Mucosa of descending colon (tissue), 3 donors: ENCODE results near the gene MBD3. TPM values are rescaled to one million over a fixed set of nuclear protein-coding genes. Genes with fewer than 3 reads are reported as not detected.

Experiments used
- ATAC-seq: fragments of 200-7000 bp; cut with Tn5 transposase; one replicate; pipeline ENCODE4 v1.9.1; 2020; ENCODE audit warnings: mild to moderate bottlenecking, moderate library complexity
- DNase-seq, 3 donors: peaks; one replicate each; pipeline ENCODE4 v3.0.0-alpha.2; 2020
- H3K36me3 ChIP-seq: fragments of 200-600 bp; one replicate; pipeline ENCODE4 v1.8.0; 2021; ENCODE audit warnings: low read depth, mild to moderate bottlenecking
- H3K4me1 ChIP-seq: fragments of 200-600 bp; one replicate; pipeline ENCODE4 v1.8.0; 2021; ENCODE audit warnings: low read depth, mild to moderate bottlenecking
- H3K4me3 ChIP-seq: fragments of 200-600 bp; one replicate; pipeline ENCODE4 v1.8.0; 2021; ENCODE audit warnings: mild to moderate bottlenecking
- H3K9me3 ChIP-seq: fragments of 200-600 bp; one replicate; pipeline ENCODE4 v1.8.0; 2021; ENCODE audit warnings: mild to moderate bottlenecking
- intact Hi-C, 2 donors: fragments of 100-400 bp; cut with DNase I in 1 of 2; cut with micrococcal nuclease in 1 of 2; formaldehyde crosslinking; loops; one replicate each; pipeline versions ENCODE4 v1.11.0 to v1.11.1; 2022; cut with DNase I, micrococcal nuclease
- total RNA-seq, 3 donors: library from RNA; stranded (reverse); fragmentation: NEBNext Ultra II Directional in 2 of 3; extraction: Animal tissue kit (Norgen Biotek cat#: 25700) in 2 of 3; gene quantifications; one replicate each; pipeline versions ENCODE4 v1.2.1 to v1.2.4, GENCODE V29; 2021 to 2023
- TF ChIP-seq, protein P1 (sequence below): fragments of 200-600 bp; IDR thresholded peaks from one replicate; pipeline ENCODE4 v1.8.0; 2022; ENCODE audit warnings: antibody characterized with exemption, mild to moderate bottlenecking
- donor health status: DM: no; HTN: no; CAD: no; lungs with moderate emphysema.
- donor health status: DM: no; HTN: no; CAD: no.
- donor health status: DM: no; HTN: yes; CAD: no.

The MBD3 gene
- total RNA-seq, 3 donors from 2014 or later: 54.1 to 78.2 (median 54.2) TPM

DNA sequence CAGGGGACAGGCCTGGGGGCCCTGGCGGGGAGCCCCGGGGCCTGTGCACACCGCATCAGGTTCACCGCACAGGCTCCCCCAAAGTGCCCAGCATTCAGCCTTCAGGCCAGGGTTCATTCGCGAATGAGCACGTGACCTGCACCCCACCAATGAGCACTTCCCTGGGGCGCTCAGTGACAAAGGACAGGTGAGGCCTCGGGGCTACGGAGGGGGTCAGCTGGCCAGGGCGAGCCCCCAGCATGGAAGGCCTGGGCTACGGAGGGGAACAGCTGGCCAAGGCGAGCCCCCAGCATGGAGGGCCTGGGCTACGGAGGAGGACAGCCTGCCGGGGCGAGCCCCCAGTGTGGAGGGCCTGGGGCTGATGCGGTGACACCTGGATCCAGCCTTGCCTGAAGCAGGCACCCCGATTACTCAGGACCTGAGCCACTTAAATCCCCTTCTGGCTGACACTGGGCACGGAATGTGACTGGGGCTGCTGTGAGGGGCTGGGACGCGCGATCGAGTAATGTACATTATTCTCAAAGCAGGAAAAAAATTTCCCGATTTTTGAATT, 36.7 kb upstream of the MBD3 start:
- no peaks in the 10 kb centered on the region for H3K36me3 ChIP-seq
- no peak overlapping the region for H3K4me3 ChIP-seq
- H3K9me3 ChIP-seq: no peaks in the 10 kb centered on the region
- DNase-seq (no peak), ATAC-seq (no peak)
- TF ChIP-seq, protein P1, sequence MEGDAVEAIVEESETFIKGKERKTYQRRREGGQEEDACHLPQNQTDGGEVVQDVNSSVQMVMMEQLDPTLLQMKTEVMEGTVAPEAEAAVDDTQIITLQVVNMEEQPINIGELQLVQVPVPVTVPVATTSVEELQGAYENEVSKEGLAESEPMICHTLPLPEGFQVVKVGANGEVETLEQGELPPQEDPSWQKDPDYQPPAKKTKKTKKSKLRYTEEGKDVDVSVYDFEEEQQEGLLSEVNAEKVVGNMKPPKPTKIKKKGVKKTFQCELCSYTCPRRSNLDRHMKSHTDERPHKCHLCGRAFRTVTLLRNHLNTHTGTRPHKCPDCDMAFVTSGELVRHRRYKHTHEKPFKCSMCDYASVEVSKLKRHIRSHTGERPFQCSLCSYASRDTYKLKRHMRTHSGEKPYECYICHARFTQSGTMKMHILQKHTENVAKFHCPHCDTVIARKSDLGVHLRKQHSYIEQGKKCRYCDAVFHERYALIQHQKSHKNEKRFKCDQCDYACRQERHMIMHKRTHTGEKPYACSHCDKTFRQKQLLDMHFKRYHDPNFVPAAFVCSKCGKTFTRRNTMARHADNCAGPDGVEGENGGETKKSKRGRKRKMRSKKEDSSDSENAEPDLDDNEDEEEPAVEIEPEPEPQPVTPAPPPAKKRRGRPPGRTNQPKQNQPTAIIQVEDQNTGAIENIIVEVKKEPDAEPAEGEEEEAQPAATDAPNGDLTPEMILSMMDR: no peak
- H3K4me1 ChIP-seq: peaks cover 10% of the 10 kb centered on the region
- intact Hi-C loops: no loop called here

DNA sequence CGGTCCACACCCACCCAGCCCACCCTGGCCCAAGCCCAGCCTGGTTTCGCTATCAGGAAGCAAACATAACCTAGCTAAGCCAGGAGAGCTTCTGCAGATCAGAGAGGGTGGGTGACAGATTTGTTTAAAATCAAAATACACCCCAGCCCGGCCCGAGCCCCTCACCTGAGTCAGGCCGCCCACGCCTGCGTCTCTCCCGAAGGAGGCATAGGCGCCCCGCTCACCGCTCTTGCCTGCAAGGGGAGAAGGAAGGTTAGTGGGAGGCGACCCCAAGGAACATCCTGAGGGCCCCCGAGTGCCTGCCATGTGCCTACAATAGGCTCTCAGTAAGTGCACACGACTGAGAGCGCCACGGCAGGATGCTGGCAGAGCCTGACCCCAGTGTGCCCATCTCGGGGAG, 34.5 kb upstream of the MBD3 start:
- no peaks in the 10 kb centered on the region for H3K36me3 ChIP-seq

DNA sequence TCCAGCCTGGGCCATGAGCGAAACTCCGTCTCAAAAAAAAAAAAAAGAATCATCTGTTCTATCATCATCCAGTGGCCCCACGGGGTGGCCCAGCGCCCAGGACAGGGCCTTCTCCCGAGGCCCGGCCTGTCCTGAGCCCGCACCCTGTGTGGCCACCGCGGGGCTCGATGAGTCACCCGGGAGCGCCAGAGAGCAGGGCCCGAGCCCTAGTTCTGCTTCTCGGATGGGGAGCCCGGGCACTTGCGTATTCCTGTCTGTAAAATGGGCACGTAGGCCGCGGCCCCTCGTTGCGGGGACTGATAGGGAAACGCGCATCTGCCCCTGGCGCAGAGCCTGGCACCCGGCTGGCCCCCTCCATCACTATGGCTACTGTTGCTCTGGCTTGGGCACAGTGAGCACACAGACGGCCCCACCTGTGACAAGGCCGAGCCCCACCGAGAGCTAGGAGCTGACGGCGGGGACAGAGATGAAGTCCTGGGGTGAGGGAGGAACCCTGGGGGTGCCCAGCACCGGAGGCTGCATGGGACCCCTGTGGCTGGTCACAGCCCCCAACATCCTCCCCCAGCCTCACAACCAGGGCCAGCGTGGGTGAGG, 33.8 kb upstream of the MBD3 start:
- H3K36me3 ChIP-seq: no peaks in the 10 kb centered on the region
- no peaks in the 10 kb centered on the region for H3K4me1 ChIP-seq
- no peaks in the 10 kb centered on the region for H3K9me3 ChIP-seq
- TF ChIP-seq, protein P1: no peak
- DNase-seq: no peak
- no peak overlapping the region for H3K4me3 ChIP-seq
- no peak for ATAC-seq
- intact Hi-C loops: no loop called here

More for the DNA sequence above, 34.5 kb upstream of the MBD3 start:
- TF ChIP-seq, protein P1: no peak
- intact Hi-C loops: no loop called here
- DNase-seq (no peak), ATAC-seq (no peak)
- no peaks in the 10 kb centered on the region for H3K4me1 ChIP-seq
- H3K9me3 ChIP-seq: no peaks in the 10 kb centered on the region
- H3K4me3 ChIP-seq: no peak overlapping the region

DNA sequence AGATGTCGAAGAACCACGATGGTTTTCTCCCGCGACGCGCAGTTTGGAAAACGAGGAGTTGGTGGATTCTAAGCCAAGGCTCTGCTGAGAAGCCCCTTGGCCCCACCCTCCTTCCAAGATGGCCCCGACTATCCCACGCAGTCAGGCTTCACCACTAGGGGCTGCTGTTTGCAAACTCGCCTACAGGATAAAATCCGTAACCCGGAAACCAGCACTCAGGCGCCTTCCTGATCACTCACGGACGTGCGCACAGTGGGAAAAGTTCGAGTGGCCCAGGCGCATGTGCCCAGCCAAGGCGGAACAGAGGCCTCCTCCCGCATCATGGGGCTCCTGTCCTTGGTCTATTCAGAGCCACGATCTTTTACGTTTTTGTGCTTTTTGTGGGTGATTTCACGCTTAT, 31.8 kb upstream of the MBD3 start:
- intact Hi-C loops: no loop called here
- Histone ChIP-seq H3K4me3 (no peak overlapping the region), H3K4me1 (no peaks in the 10 kb centered on the region), H3K9me3 (no peaks in the 10 kb centered on the region), H3K36me3 (no peaks in the 10 kb centered on the region)
- TF ChIP-seq, protein P1: no peak
- DNase-seq: peak in 2 of 3 donors; percentile 57 to 64
- peak; percentile 51 for ATAC-seq

DNA sequence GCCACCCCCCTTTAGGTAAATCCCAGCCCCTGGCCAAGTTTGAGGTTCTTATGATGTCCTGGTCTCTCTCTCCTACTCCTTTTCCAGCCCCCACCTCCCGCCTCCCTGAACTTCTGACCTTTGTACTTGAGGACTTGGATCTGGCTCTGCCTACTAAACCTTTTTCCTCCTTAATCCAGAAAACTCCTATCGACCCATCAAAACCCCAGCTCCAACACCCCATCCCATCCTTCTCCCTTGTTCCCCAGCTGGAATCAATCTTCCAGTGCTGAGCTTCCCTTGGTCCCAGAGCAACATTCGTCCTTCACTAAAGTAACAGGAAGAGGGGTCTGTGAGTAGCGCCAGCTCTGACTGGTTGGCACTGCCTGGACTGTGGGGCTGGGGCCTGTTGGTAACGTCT, 29.9 kb upstream of the MBD3 start:
- intact Hi-C loops: no loop called here
- Histone ChIP-seq H3K9me3 (no peaks in the 10 kb centered on the region), H3K36me3 (no peaks in the 10 kb centered on the region), H3K4me1 (no peaks in the 10 kb centered on the region), H3K4me3 (no peak overlapping the region)
- DNase-seq (no peak), ATAC-seq (no peak)
- TF ChIP-seq, protein P1: no peak

DNA sequence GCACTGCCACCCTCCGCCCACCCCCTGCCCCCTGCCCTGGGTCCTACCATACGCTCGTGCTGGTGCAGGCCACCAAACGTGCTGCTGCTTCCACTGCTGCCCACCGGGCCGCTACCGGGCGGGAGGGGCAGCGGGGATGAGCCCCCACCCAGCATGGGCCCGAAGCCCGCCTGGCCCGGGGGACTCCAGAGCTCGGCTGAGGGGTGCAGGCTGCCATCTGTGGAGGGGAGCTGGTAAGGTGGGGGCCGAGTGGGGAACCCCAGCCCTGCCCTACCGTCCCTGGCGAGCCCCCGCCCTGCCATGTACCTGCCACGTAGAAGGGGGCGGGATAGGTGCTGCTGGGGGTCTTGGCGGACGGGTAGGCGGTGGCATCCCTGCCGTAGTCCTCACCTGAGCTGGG, 29.3 kb upstream of the MBD3 start:
- intact Hi-C loops: no loop called here
- TF ChIP-seq, protein P1: no peak
- Histone ChIP-seq H3K4me3 (no peak overlapping the region), H3K36me3 (no peaks in the 10 kb centered on the region), H3K4me1 (no peaks in the 10 kb centered on the region), H3K9me3 (no peaks in the 10 kb centered on the region)
- ATAC-seq: no peak
- no peak for DNase-seq
